DND-41 (cell line): ENCODE measurements around the gene RFX1.
"Not testable (repeated sequence)": the region's sequence is repeated elsewhere in the genome, so short reads cannot be mapped to it uniquely, and the experiment has no call there.

Experiments used
- EZH2 ChIP-seq: IDR thresholded peaks from 3 replicates; pipeline ENCODE4 v1.6.1; 2012; ENCODE audit warnings: borderline replicate concordance, low read depth, mild to moderate bottlenecking, moderate library complexity, low read length, inconsistent platforms; ENCODE audit not compliant: severe bottlenecking
- TF ChIP-seq, protein P1 (sequence below): IDR thresholded peaks from 2 replicates; pipeline ENCODE4 v1.5.1; 2012; ENCODE audit warnings: borderline replicate concordance, low read length, moderate library complexity, mild to moderate bottlenecking; ENCODE audit not compliant: poor library complexity, severe bottlenecking; ENCODE audit errors: extremely low read depth

DNA sequence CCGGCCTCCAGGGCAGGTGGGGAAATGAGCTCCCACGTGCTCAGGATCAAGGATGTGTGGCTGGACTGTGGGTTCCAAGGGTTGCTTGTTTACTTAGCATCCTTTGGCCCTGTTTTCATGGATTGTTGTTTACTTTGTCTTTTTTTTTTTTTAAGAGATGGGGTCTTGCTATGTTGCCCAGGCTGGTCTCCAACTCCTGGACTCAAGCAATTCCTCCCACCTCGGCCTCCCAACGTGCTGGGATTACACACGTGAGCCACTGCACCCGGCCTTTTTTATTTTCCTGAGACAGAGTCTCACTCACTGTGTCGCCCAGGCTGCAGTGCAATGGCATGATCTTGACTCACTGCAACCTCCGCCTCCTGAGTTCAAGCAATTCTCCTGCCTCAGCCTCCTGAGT lies 38.9 kb downstream of the RFX1 start:
- TF ChIP-seq, protein P1, sequence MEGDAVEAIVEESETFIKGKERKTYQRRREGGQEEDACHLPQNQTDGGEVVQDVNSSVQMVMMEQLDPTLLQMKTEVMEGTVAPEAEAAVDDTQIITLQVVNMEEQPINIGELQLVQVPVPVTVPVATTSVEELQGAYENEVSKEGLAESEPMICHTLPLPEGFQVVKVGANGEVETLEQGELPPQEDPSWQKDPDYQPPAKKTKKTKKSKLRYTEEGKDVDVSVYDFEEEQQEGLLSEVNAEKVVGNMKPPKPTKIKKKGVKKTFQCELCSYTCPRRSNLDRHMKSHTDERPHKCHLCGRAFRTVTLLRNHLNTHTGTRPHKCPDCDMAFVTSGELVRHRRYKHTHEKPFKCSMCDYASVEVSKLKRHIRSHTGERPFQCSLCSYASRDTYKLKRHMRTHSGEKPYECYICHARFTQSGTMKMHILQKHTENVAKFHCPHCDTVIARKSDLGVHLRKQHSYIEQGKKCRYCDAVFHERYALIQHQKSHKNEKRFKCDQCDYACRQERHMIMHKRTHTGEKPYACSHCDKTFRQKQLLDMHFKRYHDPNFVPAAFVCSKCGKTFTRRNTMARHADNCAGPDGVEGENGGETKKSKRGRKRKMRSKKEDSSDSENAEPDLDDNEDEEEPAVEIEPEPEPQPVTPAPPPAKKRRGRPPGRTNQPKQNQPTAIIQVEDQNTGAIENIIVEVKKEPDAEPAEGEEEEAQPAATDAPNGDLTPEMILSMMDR = not testable (repeated sequence)
- not testable (repeated sequence) for TF ChIP-seq EZH2
